NB4 (cell line): ENCODE results near the gene ADAM12.

Experiments
- DNase-seq: peaks from one replicate; pipeline ENCODE4 v3.0.0; 2010; ENCODE audit warnings: low read depth
- H3K4me3 ChIP-seq: one replicate; pipeline ENCODE4 v1.5.1; 2011; ENCODE audit warnings: mild to moderate bottlenecking, low read depth, low read length, moderate library complexity
- CTCF ChIP-seq: IDR thresholded peaks from one replicate; pipeline ENCODE4 v1.5.1; 2012; ENCODE audit warnings: low read depth, low read length
- MYC ChIP-seq: IDR thresholded peaks from 2 replicates; pipeline ENCODE4 v1.6.1; 2011; ENCODE audit warnings: low read depth, low read length
- POLR2A ChIP-seq: IDR thresholded peaks from 2 replicates; pipeline ENCODE4 v1.6.1; 2011; ENCODE audit warnings: mild to moderate bottlenecking; ENCODE audit not compliant: insufficient read length; ENCODE audit errors: extremely low read depth
- TF ChIP-seq, protein P1 (sequence below): IDR thresholded peaks from 2 replicates; pipeline ENCODE4 v1.6.1; 2011; ENCODE audit warnings: low read depth, low read length

ADAM12 gene

DNA sequence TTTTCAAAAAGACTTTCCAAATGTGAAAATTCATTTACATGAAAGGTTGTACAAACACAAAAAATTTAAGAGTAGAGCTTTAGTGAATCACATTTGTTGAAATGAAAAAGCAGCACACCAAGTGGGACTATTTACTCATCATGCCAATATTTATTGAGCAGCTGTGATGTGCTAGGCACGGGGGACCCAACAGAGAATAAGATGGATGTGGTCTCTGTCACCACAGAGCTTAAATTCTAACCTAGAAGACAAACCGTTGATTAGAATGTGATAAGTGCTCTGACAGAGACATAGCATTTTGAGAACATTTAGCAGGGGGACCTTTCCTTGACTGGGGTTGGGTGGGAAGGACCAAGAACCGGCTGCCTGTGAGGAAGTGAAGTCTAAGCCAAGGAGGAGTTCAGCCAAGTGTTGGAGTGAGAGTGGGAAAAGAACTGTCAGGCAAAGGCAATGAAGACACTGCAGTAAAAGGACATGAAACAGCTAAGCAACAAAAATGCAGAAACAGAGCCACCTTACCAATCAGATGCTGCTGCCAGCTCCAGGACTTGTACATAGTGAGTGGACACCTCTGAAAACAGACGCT is 19.1 kb downstream of the ADAM12 start:
- no peak overlapping the region for H3K4me3 ChIP-seq
- TF ChIP-seq POLR2A: no peak
- no peak for TF ChIP-seq MYC
- TF ChIP-seq CTCF: no peak
- TF ChIP-seq, protein P1, sequence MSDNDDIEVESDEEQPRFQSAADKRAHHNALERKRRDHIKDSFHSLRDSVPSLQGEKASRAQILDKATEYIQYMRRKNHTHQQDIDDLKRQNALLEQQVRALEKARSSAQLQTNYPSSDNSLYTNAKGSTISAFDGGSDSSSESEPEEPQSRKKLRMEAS: no peak
- no peak for DNase-seq

- TF ChIP-seq CTCF (no peak), MYC (no peak), POLR2A (no peak)
- TF ChIP-seq, protein P1: no peak
- H3K4me3 ChIP-seq: no peak overlapping the region
- DNase-seq: no peak
Measured at GRCh38 chr10:126357169-126357568, 31.1 kb downstream of the ADAM12 start.

- TF ChIP-seq POLR2A: no peak
- no peak for TF ChIP-seq CTCF
- TF ChIP-seq, protein P1: no peak
- H3K4me3 ChIP-seq: no peak overlapping the region
- no peak for DNase-seq
Measured at GRCh38 chr10:126353666-126354065, 34.6 kb downstream of the ADAM12 start.

GRCh38 chr10:126352453-126352852 is 35.8 kb downstream of the ADAM12 start:
- no peak for TF ChIP-seq POLR2A
- TF ChIP-seq, protein P1: no peak
- TF ChIP-seq CTCF: no peak
- TF ChIP-seq MYC: no peak
- no peak overlapping the region for H3K4me3 ChIP-seq
- no peak for DNase-seq

- DNase-seq: no peak
- TF ChIP-seq, protein P1: no peak
- H3K4me3 ChIP-seq: no peak overlapping the region
Measured at GRCh38 chr10:126351021-126351420, 37.3 kb downstream of the ADAM12 start.

GRCh38 chr10:126350216-126350992 is 37.9 kb downstream of the ADAM12 start:
- no peak for DNase-seq
- no peak overlapping the region for H3K4me3 ChIP-seq

More at GRCh38 chr10:126350216-126350992, 37.9 kb downstream of the ADAM12 start:
- TF ChIP-seq, protein P1: no peak
- TF ChIP-seq MYC (no peak), CTCF (no peak), POLR2A (no peak)
